Measurements from ENCODE around the gene PTTG1.

DNA sequence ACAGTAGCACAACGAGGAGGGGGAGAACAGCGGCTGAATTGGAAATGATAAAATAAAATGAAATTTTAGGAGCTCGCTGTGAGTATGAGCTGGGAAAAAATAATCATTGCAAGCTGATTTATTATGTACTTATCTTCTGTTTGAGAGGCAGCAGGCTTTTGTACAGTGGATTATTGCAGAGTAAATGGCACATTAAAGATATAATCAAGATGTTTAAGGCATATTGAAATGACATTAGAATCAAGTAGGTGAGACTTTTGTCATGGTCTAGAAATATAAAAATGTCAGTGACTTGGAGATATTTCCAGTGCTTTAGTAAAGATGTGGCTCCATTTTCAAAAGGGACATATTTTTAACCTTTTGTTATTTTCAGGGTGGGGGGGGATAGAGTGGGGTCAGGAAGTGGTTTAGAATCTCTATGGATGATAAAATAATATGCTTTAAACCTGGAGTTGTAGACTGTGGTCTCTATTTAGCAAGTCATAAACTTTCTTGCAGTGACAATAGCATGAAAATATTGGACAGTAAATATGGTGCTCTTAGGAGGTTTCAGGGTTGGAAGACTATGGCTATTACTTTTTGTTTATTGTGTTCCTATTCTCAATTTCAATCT is 46.8 kb downstream of the PTTG1 start:
- TF ChIP-seq, protein P1, sequence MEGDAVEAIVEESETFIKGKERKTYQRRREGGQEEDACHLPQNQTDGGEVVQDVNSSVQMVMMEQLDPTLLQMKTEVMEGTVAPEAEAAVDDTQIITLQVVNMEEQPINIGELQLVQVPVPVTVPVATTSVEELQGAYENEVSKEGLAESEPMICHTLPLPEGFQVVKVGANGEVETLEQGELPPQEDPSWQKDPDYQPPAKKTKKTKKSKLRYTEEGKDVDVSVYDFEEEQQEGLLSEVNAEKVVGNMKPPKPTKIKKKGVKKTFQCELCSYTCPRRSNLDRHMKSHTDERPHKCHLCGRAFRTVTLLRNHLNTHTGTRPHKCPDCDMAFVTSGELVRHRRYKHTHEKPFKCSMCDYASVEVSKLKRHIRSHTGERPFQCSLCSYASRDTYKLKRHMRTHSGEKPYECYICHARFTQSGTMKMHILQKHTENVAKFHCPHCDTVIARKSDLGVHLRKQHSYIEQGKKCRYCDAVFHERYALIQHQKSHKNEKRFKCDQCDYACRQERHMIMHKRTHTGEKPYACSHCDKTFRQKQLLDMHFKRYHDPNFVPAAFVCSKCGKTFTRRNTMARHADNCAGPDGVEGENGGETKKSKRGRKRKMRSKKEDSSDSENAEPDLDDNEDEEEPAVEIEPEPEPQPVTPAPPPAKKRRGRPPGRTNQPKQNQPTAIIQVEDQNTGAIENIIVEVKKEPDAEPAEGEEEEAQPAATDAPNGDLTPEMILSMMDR (IDR thresholded peaks at IDR 0.05), result no peak
- no peak for TF ChIP-seq EZH2 (IDR thresholded peaks at IDR 0.05; ENCODE audit: borderline replicate concordance, insufficient read depth, low read depth, low read length, poor library complexity, severe bottlenecking)

Data from B cell (primary cell).